ENCODE measurements around the gene FAM204A. TPM values are rescaled to one million over a fixed set of nuclear protein-coding genes. Genes with fewer than 3 reads are reported as not detected.

The FAM204A gene
- polyA plus RNA-seq, 1 donor: 37.5 TPM

- no peak for DNase-seq
These were observed 11.6 kb downstream of the FAM204A start for GRCh38 chr10:118330295-118331076.

- no peak for DNase-seq
These were observed 18.0 kb downstream of the FAM204A start for GRCh38 chr10:118324140-118324539.

GRCh38 chr10:118321724-118322575, 20.2 kb downstream of the FAM204A start:
- no peak for DNase-seq

GRCh38 chr10:118315629-118316028, 26.5 kb downstream of the FAM204A start:
- DNase-seq: no peak

- no peak for DNase-seq
These were observed 27.2 kb downstream of the FAM204A start for GRCh38 chr10:118314882-118315281.

GRCh38 chr10:118311505-118311904, 30.6 kb downstream of the FAM204A start:
- DNase-seq: no peak

GRCh38 chr10:118310822-118311221, 31.3 kb downstream of the FAM204A start:
- no peak for DNase-seq

GRCh38 chr10:118309911-118310310, 32.2 kb downstream of the FAM204A start:
- DNase-seq: no peak

GRCh38 chr10:118308664-118309063, 33.5 kb downstream of the FAM204A start:
- no peak for DNase-seq

- DNase-seq: no peak
These were observed 34.3 kb downstream of the FAM204A start for GRCh38 chr10:118307859-118308258.

- no peak for DNase-seq
These were observed 34.9 kb downstream of the FAM204A start for GRCh38 chr10:118307220-118307619.

GRCh38 chr10:118305730-118306129, 36.4 kb downstream of the FAM204A start:
- no peak for DNase-seq

GRCh38 chr10:118304521-118304920, 37.6 kb downstream of the FAM204A start:
- no peak for DNase-seq

- DNase-seq: no peak
These were observed 40.9 kb downstream of the FAM204A start for GRCh38 chr10:118301211-118301610.

GRCh38 chr10:118300320-118300719, 41.8 kb downstream of the FAM204A start:
- DNase-seq: no peak

GRCh38 chr10:118298787-118299186, 43.3 kb downstream of the FAM204A start:
- no peak for DNase-seq

GRCh38 chr10:118291122-118291521, 51.0 kb downstream of the FAM204A start:
- DNase-seq: no peak

GRCh38 chr10:118290471-118290995, 51.6 kb downstream of the FAM204A start:
- DNase-seq: no peak

GRCh38 chr10:118287076-118287806, 54.9 kb downstream of the FAM204A start:
- DNase-seq: no peak

GRCh38 chr10:118286051-118286838, 55.9 kb downstream of the FAM204A start:
- no peak for DNase-seq

- DNase-seq: no peak
These were observed 59.5 kb downstream of the FAM204A start for GRCh38 chr10:118282670-118283069.

- DNase-seq: no peak
These were observed 63.5 kb downstream of the FAM204A start for GRCh38 chr10:118278649-118279048.
